Spleen (tissue), 11 donors: Measurements from ENCODE around the gene RBBP8. TPM values are rescaled to one million over a fixed set of nuclear protein-coding genes. Genes with fewer than 3 reads are reported as not detected.
A peak's percentile ranks its signal among the peaks of the same experiment; 100 is the strongest.

Source experiments
- DNase-seq: peaks from one replicate; pipeline ENCODE4 v3.0.0-alpha.2; 2020
- H3K27ac ChIP-seq, 8 donors: fragments of 200-600 bp; sonication (generic) in 7 of 8; 1 replicate in 4 of 8; 2 replicates in 4 of 8; pipeline versions ENCODE4 v1.5.0 to v1.8.0; 2016 to 2021; ENCODE audit warnings: inconsistent platforms in 4 of 8, mild to moderate bottlenecking in 4 of 8, moderate library complexity in 1 of 8
- H3K27me3 ChIP-seq, 7 donors: fragments of 200-600 bp; sonication (generic) in 6 of 7; replicated peaks in 1 of 7; 1 replicate in 4 of 7; 2 replicates in 3 of 7; pipeline versions ENCODE4 v1.5.0 to v1.8.0; 2016 to 2021; ENCODE audit warnings: inconsistent platforms in 3 of 7, mild to moderate bottlenecking in 1 of 7
- H3K36me3 ChIP-seq, 6 donors: fragments of 200-600 bp; sonication (generic) in 5 of 6; 1 replicate in 4 of 6; 2 replicates in 2 of 6; pipeline versions ENCODE4 v1.5.0 to v1.8.0; 2016 to 2021; ENCODE audit warnings: inconsistent platforms in 2 of 6
- H3K4me1 ChIP-seq, 6 donors: fragments of 200-600 bp; sonication (generic) in 5 of 6; 1 replicate in 3 of 6; 2 replicates in 3 of 6; pipeline versions ENCODE4 v1.5.0 to v1.8.0; 2016 to 2021; ENCODE audit warnings: inconsistent platforms in 3 of 6
- H3K4me3 ChIP-seq, 8 donors: fragments of 200-600 bp; sonication (generic) in 7 of 8; 1 replicate in 4 of 8; 2 replicates in 4 of 8; pipeline versions ENCODE4 v1.5.0 to v1.8.0; 2016 to 2021; ENCODE audit warnings: inconsistent platforms in 4 of 8, mild to moderate bottlenecking in 4 of 8, moderate library complexity in 2 of 8
- H3K9me3 ChIP-seq, 8 donors: fragments of 200-600 bp; sonication (generic) in 7 of 8; 1 replicate in 4 of 8; 2 replicates in 4 of 8; pipeline versions ENCODE4 v1.5.0 to v1.8.0; 2016 to 2021; ENCODE audit warnings: inconsistent platforms in 4 of 8
- CTCF ChIP-seq, 11 experiments: fragments of 200-600 bp in 7 of 11; fragments of 450-650 bp in 4 of 11; sonication (generic) in 4 of 11; IDR thresholded peaks in 8 of 11; conservative IDR thresholded peaks in 3 of 11; 1 replicate in 7 of 11; 2 replicates in 4 of 11; pipeline versions ENCODE4 v1.4.0 to v1.8.0; 2016 to 2021; ENCODE audit warnings: antibody characterized with exemption in 11 of 11, inconsistent platforms in 4 of 11, mild to moderate bottlenecking in 1 of 11
- POLR2A ChIP-seq, 3 donors: fragments of 450-650 bp; IDR thresholded peaks; one replicate each; pipeline ENCODE4 v1.5.1; 2017; ENCODE audit warnings: antibody characterized with exemption in 3 of 3, mild to moderate bottlenecking in 1 of 3
- POLR2AphosphoS5 ChIP-seq, 3 donors: sonication (generic); formaldehyde crosslinking; IDR thresholded peaks; one replicate each; pipeline ENCODE4 v1.5.1; 2017; ENCODE audit warnings: antibody characterized with exemption in 3 of 3
- WGBS, 5 donors: extraction: QIAGEN DNeasy Blood & Tissue Kit in 3 of 5; methylation state at CpG; one replicate each; pipeline versions ENCODE4 v1.1.5 to v1.1.7; 2013 to 2018; 5-methylcytosine and 5-hydroxymethylcytosine counted together
- intact Hi-C: fragments of 100-400 bp; cut with DNase I; formaldehyde crosslinking; loops from one replicate; pipeline ENCODE4 v1.15.0; 2023; ENCODE audit warnings: low total_unique reads
- polyA plus RNA-seq, 3 donors: library from polyadenylated mRNA; stranded (reverse); fragments of 200-250 nt; gene quantifications; one replicate each; pipeline ENCODE4 v1.2.1, GENCODE V29; 2013
- total RNA-seq, 7 donors: library from RNA; depleted of rRNA in 3 of 7; stranded (reverse); fragments of >200 nt in 3 of 7; fragmentation: NEBNext Ultra II Directional in 4 of 7; extraction: Animal tissue kit (Norgen Biotek cat#: 25700) in 4 of 7; gene quantifications; one replicate each; pipeline versions ENCODE4 v1.1.0 to v1.2.1, GENCODE V29; 2016 to 2021
- donor health status: healthy with polysubstance abuse.
- donor health status: DM: no; HTN: no; CAD: no; lungs with moderate emphysema.
- donor health status: DM: no; HTN: no; CAD: no.
- donor health status: Bipolar disorder and iron deficiency.
- donor health status: healthy.
- donor health status: DM: no; HTN: no; CAD: no.
- donor health status: DM: yes; HTN: yes; CAD: no.

Gene RBBP8
- total and polyA plus RNA-seq, 10 donors: 10.6 to 21.4 (median 16.4) TPM

- TF ChIP-seq POLR2AphosphoS5 (IDR thresholded peaks at IDR 0.05) (no peak), POLR2A (IDR thresholded peaks at IDR 0.05) (no peak), CTCF (IDR thresholded peaks at IDR 0.05 in 8 of 11, conservative IDR thresholded peaks at IDR 0.05 in 3 of 11) (no peak)
- no peak for DNase-seq
- Histone ChIP-seq H3K27ac (peak overlapping the region; percentile 93 to 99 (median 98)), H3K4me1 (peaks cover 7 to 30% (median 18%) of the 10 kb centered on the region in 6 donors), H3K9me3 (no peaks in the 10 kb centered on the region), H3K36me3 (peaks cover 0 to 17% (median 0%) of the 10 kb centered on the region in 6 donors), H3K4me3 (peak overlapping the region; percentile 65 to 95 (median 78)), H3K27me3 (no peaks in the 10 kb centered on the region)
- intact Hi-C loops: no loop called here
- 10 to 15% (median 13%) methylated on average over 15 to 16 of the region's 16 CpGs for WGBS, 5 donors
Measured at GRCh38 chr18:22933966-22934423, 867 bp downstream of the RBBP8 start.

- Histone ChIP-seq H3K27me3 (no peaks in the 10 kb centered on the region), H3K27ac (no peak overlapping the region), H3K4me3 (peak overlapping the region in 1 of 8 donors; percentile 77), H3K9me3 (no peaks in the 10 kb centered on the region), H3K4me1 (peaks cover 7 to 30% (median 18%) of the 10 kb centered on the region in 6 donors), H3K36me3 (peaks cover 0 to 22% (median 0%) of the 10 kb centered on the region in 6 donors)
- intact Hi-C loops: no loop called here
- DNase-seq: no peak
- 81 to 100% (median 89%) methylated on average over 1 of the region's 1 CpG for WGBS, 5 donors
- no peak for TF ChIP-seq CTCF (IDR thresholded peaks at IDR 0.05 in 8 of 11, conservative IDR thresholded peaks at IDR 0.05 in 3 of 11)
- TF ChIP-seq POLR2AphosphoS5 (IDR thresholded peaks at IDR 0.05): no peak
- TF ChIP-seq POLR2A (IDR thresholded peaks at IDR 0.05): no peak
Measured at GRCh38 chr18:22934789-22935188, 1.7 kb downstream of the RBBP8 start.

GRCh38 chr18:22935431-22935830 is 2.3 kb downstream of the RBBP8 start:
- Histone ChIP-seq H3K4me3 (no peak overlapping the region), H3K27me3 (no peaks in the 10 kb centered on the region), H3K4me1 (peaks cover 7 to 30% (median 18%) of the 10 kb centered on the region in 6 donors), H3K27ac (no peak overlapping the region), H3K36me3 (peaks cover 0 to 23% (median 0%) of the 10 kb centered on the region in 6 donors), H3K9me3 (no peaks in the 10 kb centered on the region)
- DNase-seq: no peak
- no peak for TF ChIP-seq CTCF (IDR thresholded peaks at IDR 0.05 in 8 of 11, conservative IDR thresholded peaks at IDR 0.05 in 3 of 11)
- no peak for TF ChIP-seq POLR2AphosphoS5 (IDR thresholded peaks at IDR 0.05)
- TF ChIP-seq POLR2A (IDR thresholded peaks at IDR 0.05): no peak
- 16 to 36% (median 26%) methylated on average over 1 of the region's 1 CpG for WGBS, 5 donors
- intact Hi-C loops: no loop called here

- H3K4me1 ChIP-seq: peaks cover 7 to 30% (median 18%) of the 10 kb centered on the region in 6 donors
- TF ChIP-seq POLR2AphosphoS5 (IDR thresholded peaks at IDR 0.05) (no peak), CTCF (IDR thresholded peaks at IDR 0.05 in 8 of 11, conservative IDR thresholded peaks at IDR 0.05 in 3 of 11) (no peak), POLR2A (IDR thresholded peaks at IDR 0.05) (no peak)
- WGBS, 5 donors: 78 to 91% (median 82%) methylated on average over 2 of the region's 2 CpGs
- no peak overlapping the region for H3K4me3 ChIP-seq
- DNase-seq: no peak
- H3K27me3 ChIP-seq: no peaks in the 10 kb centered on the region
- intact Hi-C loops: no loop called here
- H3K27ac ChIP-seq: no peak overlapping the region
- H3K9me3 ChIP-seq: no peaks in the 10 kb centered on the region
- peaks cover 0 to 31% (median 0%) of the 10 kb centered on the region in 6 donors for H3K36me3 ChIP-seq
Measured at GRCh38 chr18:22936515-22936914, 3.4 kb downstream of the RBBP8 start.
